T follicular helper cell (primary cell): ENCODE measurements around the gene RPS21.

Experiments
- DNase-seq: peaks from one replicate; pipeline ENCODE4 v3.0.0-alpha.2; 2020; ENCODE audit warnings: low read depth

The RPS21 gene

DNA sequence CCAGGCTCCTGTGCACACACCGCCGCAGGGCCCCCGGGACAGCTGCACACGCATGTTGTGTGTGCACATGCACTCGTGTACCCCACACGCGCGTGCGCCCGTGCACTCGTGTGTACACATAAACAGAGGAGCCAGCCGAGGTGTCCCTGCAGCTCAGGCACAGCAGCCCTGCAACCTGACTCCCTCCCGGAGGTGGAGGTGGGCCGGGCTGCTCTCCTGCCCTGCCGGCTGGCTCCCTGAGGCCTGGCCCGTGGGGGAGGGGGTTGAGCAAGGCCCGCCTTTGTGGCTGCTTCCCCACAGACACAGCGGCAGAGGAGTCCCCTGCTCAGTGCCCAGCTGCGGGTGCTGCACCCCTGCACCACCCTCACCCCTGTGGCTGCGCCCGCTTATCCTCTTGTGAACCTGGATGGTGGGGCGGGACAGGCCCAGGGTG, 39.8 kb downstream of the RPS21 start:
- no peak for DNase-seq

GRCh38 chr20:62427172-62428001, 40.5 kb downstream of the RPS21 start, which contains the start of gene RBBP8NL:
Gene RBBP8NL, minus strand, starts transcription at chr20:62427539. Its CDS starts 7,892 bp downstream, at chr20:62419647.
- no peak for DNase-seq

- DNase-seq: no peak
These were observed 41.1 kb downstream of the RPS21 start for GRCh38 chr20:62428002-62428372.

- DNase-seq: no peak
These were observed 41.7 kb downstream of the RPS21 start for GRCh38 chr20:62428396-62429295.

DNA sequence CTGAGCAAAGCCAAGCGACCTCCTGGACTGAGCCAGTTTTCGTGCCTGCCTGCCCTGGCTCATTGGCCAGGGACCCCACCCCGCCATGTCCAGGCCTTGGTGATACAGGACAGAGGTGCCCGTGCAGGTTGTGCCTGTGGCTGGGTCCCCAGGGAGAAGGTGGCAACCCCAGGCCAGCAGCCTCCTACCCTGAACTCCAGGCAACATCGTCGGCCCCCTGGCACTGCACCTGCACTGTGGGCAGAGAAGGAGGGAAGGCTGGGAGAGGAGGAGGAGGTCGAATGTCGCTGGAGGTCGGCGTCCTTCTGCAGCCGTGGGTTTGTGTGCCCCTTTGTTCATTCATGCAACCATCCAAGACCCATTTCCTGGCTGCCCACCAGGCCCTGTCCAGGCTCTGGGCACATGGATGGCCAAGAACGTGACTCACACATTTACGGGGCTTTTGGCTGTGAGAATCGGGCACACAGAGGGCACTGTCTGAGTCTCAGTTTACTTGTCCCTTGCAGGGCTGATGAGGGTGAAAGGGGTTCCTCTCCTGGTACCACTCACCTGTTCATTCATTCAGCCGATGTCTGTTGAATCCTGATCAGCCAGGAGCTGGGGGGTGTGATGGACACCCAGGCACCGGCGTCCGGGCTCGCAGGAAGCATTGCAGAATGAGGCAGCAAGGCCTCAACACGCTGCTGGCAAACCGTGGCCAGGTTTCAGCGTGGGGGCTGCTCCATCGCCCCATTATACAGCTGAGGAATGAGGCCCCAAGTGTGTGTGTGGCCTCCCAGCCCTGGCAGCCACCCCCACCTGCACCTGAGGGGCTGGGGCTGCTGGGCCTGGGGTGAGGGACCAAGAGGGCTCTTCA, 42.8 kb downstream of the RPS21 start:
- DNase-seq: no peak

- DNase-seq: no peak
These were observed 43.5 kb downstream of the RPS21 start for GRCh38 chr20:62430311-62430853.

DNA sequence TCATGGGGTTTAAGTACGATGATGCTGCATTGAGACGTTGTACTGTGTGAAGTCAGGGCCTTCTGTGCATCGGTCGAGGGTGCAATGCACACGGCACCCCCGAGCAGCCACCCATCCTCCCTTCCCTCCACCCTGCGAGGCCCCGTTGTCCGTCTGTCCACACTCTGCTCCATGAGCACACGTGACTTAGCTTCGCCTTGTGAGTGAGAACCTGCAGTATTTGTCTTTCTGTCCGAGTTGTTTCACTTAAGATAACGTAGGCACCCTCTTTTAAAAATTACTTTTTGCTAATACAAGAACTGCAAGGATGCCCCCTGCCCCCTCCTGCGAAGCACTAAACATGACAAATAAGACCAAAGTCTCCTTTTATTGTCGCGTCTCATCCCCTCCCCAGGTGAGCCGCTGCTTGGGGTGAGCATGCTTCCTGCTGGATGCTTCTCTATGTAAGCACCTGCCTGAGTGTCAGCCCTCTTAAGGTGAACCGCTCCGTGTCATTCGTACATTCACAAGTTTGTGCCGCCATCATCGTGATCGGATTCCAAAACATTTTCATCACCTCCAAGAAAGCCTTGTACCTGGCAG, 44.1 kb downstream of the RPS21 start:
- no peak for DNase-seq

- DNase-seq: no peak
These were observed 47.0 kb downstream of the RPS21 start for GRCh38 chr20:62433658-62434497.

DNA sequence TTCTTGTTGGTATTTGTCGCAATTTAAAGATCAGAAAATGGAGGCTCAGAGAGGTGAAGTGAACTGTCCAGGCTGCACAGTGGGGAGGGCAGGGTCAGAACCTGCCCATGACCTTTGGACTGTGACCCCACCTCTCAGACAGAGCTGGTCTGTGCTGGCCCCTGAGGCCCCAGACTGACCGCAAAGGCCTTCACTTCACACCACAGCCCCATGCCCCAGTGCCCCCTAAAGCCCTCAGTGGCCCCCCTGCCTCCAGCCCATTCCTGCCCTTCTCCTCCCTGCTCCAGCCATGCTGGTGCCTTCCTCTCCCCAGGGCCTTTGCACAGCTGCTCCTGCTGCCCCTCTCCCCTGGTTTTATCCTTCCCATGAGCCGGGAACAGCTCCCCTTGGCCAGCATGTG, 49.8 kb downstream of the RPS21 start:
- DNase-seq: no peak

GRCh38 chr20:62437496-62437895, 50.6 kb downstream of the RPS21 start:
- DNase-seq: no peak

- no peak for DNase-seq
These were observed 51.0 kb downstream of the RPS21 start for GRCh38 chr20:62437927-62438326.
